ENCODE results near the gene OSBPL2.

- TF ChIP-seq CTCF (IDR thresholded peaks at IDR 0.05) (no peak), POLR2A (IDR thresholded peaks at IDR 0.05) (no peak)
These were observed 82.4 kb downstream of the OSBPL2 start for GRCh38 chr20:62320581-62321354.
